PFSK-1 (cell line): ENCODE results near the gene EIF2B1.

Experiments used
- POLR2AphosphoS5 ChIP-seq: IDR thresholded peaks from 2 replicates; pipeline ENCODE4 v1.6.1; 2012; ENCODE audit warnings: low read depth, mild to moderate bottlenecking, control low read depth, low read length, moderate library complexity
- REST ChIP-seq, 2 experiments: IDR thresholded peaks; 2 replicates each; pipeline versions ENCODE4 v1.6.1 to v1.8.0; 2011 to 2012; ENCODE audit warnings: low read depth in 2 of 2, low read length in 2 of 2, control low read depth in 1 of 2, inconsistent platforms in 1 of 2, mild to moderate bottlenecking in 1 of 2, moderate library complexity in 1 of 2; ENCODE audit not compliant: insufficient read depth in 1 of 2

GRCh38 chr12:123643911-123644310 lies 10.4 kb upstream of the EIF2B1 start:
- TF ChIP-seq POLR2AphosphoS5 (no peak), REST (IDR thresholded peaks at IDR 0.05; ENCODE audit: insufficient read depth in 1 of 2, low read depth in 2 of 2, low read length in 2 of 2) (no peak)
